Breast epithelium (tissue), 3 donors: Measurements from ENCODE around the gene SMAD6.

ENCODE experiments used
- POLR2A ChIP-seq: fragments of 450-650 bp; IDR thresholded peaks from one replicate; pipeline ENCODE4 v1.6.1; 2016; ENCODE audit warnings: antibody characterized with exemption, mild to moderate bottlenecking, moderate library complexity
- POLR2AphosphoS5 ChIP-seq, 3 donors: sonication (generic); formaldehyde crosslinking; IDR thresholded peaks; one replicate each; pipeline ENCODE4 v1.6.1; 2017; ENCODE audit warnings: antibody characterized with exemption in 3 of 3
- TF ChIP-seq, protein P1 (sequence below), 3 donors: fragments of 450-650 bp; IDR thresholded peaks; one replicate each; pipeline ENCODE4 v1.5.1; 2016 to 2017; ENCODE audit warnings: antibody characterized with exemption in 3 of 3, mild to moderate bottlenecking in 3 of 3, moderate library complexity in 3 of 3

DNA sequence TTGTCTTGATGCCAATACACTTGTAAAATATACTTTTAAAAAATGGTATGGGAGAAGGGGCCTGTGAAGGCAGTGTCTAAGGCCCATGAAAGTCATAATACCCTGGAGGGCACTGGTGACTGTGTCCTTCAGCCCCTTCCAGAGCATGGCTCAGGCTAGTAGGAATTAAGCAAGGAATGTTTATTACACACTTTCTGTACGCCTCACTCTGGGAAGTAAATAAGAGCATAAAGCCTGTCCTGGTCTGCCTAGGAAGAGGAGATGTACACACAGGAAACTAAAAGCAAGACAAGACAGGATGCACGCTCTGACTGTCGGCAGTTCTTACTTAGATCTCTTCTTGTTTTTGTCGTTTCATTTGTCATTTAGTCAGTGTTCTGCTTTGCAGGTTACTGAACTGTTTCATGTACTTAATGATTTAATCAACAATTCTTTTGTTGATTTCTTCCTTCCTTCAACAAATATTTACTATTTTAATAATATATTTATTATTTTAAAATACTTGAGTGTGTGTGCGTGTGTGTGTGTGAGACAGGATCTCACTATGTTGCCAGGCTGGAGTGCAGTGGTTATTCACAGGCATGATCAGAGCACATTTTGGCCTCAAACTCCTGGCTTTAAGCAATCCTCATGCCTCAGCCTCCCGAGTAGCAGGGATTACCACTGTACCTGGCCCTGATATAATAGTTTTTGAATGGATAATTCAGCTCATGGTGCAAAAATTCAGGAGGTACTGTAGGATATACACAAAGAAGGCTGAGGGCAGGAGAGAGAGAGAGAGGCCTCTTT lies 9.0 kb upstream of the SMAD6 start:
- TF ChIP-seq, protein P1, sequence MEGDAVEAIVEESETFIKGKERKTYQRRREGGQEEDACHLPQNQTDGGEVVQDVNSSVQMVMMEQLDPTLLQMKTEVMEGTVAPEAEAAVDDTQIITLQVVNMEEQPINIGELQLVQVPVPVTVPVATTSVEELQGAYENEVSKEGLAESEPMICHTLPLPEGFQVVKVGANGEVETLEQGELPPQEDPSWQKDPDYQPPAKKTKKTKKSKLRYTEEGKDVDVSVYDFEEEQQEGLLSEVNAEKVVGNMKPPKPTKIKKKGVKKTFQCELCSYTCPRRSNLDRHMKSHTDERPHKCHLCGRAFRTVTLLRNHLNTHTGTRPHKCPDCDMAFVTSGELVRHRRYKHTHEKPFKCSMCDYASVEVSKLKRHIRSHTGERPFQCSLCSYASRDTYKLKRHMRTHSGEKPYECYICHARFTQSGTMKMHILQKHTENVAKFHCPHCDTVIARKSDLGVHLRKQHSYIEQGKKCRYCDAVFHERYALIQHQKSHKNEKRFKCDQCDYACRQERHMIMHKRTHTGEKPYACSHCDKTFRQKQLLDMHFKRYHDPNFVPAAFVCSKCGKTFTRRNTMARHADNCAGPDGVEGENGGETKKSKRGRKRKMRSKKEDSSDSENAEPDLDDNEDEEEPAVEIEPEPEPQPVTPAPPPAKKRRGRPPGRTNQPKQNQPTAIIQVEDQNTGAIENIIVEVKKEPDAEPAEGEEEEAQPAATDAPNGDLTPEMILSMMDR (IDR thresholded peaks at IDR 0.05) = no peak
- TF ChIP-seq POLR2AphosphoS5 (IDR thresholded peaks at IDR 0.05) (no peak), POLR2A (no peak)
